CD14-positive monocyte (primary cell): ENCODE results near the gene KLHL13. TPM values are rescaled to one million over a fixed set of nuclear protein-coding genes. Genes with fewer than 3 reads are reported as not detected.

Experiments used
- DNase-seq, 3 donors: peaks; one replicate each; pipeline ENCODE4 v3.0.0-alpha.2; 2011 to 2022
- H2AFZ ChIP-seq: 2 replicates; pipeline ENCODE4 v1.6.0; 2012; ENCODE audit warnings: mild to moderate bottlenecking, low read depth, low read length, inconsistent platforms; ENCODE audit not compliant: insufficient read depth, poor library complexity, severe bottlenecking
- H3K27ac ChIP-seq, 2 donors: 1 replicate in 1 of 2; 2 replicates in 1 of 2; pipeline ENCODE4 v1.5.1; 2012 to 2013; ENCODE audit warnings: low read length in 2 of 2, control low read depth in 1 of 2, inconsistent platforms in 1 of 2, low read depth in 1 of 2, mild to moderate bottlenecking in 1 of 2
- H3K27me3 ChIP-seq, 2 donors: one replicate each; pipeline versions ENCODE4 v1.6.0 to v1.6.1; 2011 to 2013; ENCODE audit warnings: low read length in 2 of 2; ENCODE audit not compliant: control insufficient read depth in 2 of 2, insufficient read depth in 2 of 2
- H3K36me3 ChIP-seq, 2 donors: replicated peaks in 1 of 2; 1 replicate in 1 of 2; 2 replicates in 1 of 2; pipeline versions ENCODE4 v1.5.1 to v1.6.1; 2012 to 2013; ENCODE audit warnings: low read length in 2 of 2, control low read depth in 1 of 2, inconsistent platforms in 1 of 2, mild to moderate bottlenecking in 1 of 2; ENCODE audit not compliant: insufficient read depth in 2 of 2, control insufficient read depth in 1 of 2
- H3K4me1 ChIP-seq, 2 donors: 1 replicate in 1 of 2; 2 replicates in 1 of 2; pipeline versions ENCODE4 v1.5.1 to v1.6.1; 2012 to 2013; ENCODE audit warnings: low read length in 2 of 2, control low read depth in 1 of 2, inconsistent platforms in 1 of 2, mild to moderate bottlenecking in 1 of 2, moderate library complexity in 1 of 2; ENCODE audit not compliant: insufficient read depth in 2 of 2, control insufficient read depth in 1 of 2
- H3K4me2 ChIP-seq: replicated peaks from 2 replicates; pipeline ENCODE3; 2012; ENCODE audit warnings: low read length, moderate library complexity, mild to moderate bottlenecking; ENCODE audit not compliant: poor library complexity, severe bottlenecking; ENCODE audit errors: extremely low read depth
- H3K4me3 ChIP-seq, 3 experiments: fragments of 200-600 bp in 1 of 3; sonication (generic) in 1 of 3; replicated peaks in 1 of 3; 1 replicate in 2 of 3; 2 replicates in 1 of 3; pipeline ENCODE4 v1.5.1; 2011 to 2013; ENCODE audit warnings: low read length in 3 of 3, mild to moderate bottlenecking in 3 of 3, control low read depth in 2 of 3, low read depth in 2 of 3, inconsistent platforms in 1 of 3, moderate library complexity in 1 of 3
- H3K79me2 ChIP-seq: 2 replicates; pipeline ENCODE4 v1.6.0; 2012; ENCODE audit warnings: mild to moderate bottlenecking, control low read depth, inconsistent platforms, low read length, moderate library complexity; ENCODE audit not compliant: insufficient read depth
- H3K9ac ChIP-seq: 2 replicates; pipeline ENCODE4 v1.6.0; 2017; ENCODE audit warnings: low read length, mild to moderate bottlenecking; ENCODE audit not compliant: insufficient read depth, poor library complexity, severe bottlenecking
- H3K9me3 ChIP-seq, 2 donors: replicated peaks in 1 of 2; 1 replicate in 1 of 2; 2 replicates in 1 of 2; pipeline versions ENCODE4 v1.5.1 to v1.6.1; 2012 to 2013; ENCODE audit warnings: low read length in 2 of 2, control low read depth in 1 of 2; ENCODE audit not compliant: control insufficient read depth in 1 of 2, insufficient read depth in 1 of 2
- H4K20me1 ChIP-seq: 2 replicates; pipeline ENCODE4 v1.6.0; 2012; ENCODE audit warnings: mild to moderate bottlenecking, low read length, control low read depth, moderate library complexity; ENCODE audit not compliant: insufficient read depth
- H3K27ac Mint-ChIP-seq, 7 donors: one replicate each; pipeline ENCODE4 v1.8.0; 2020; ENCODE audit warnings: mild to moderate bottlenecking in 7 of 7, mixed read lengths in 7 of 7, moderate library complexity in 6 of 7, inconsistent platforms in 2 of 7
- H3K27me3 Mint-ChIP-seq, 3 donors: one replicate each; pipeline ENCODE4 v1.8.0; 2021 to 2022; ENCODE audit warnings: low read depth in 3 of 3, mild to moderate bottlenecking in 3 of 3, mixed read lengths in 3 of 3, moderate library complexity in 3 of 3, inconsistent platforms in 1 of 3
- H3K36me3 Mint-ChIP-seq, 2 donors: one replicate each; pipeline ENCODE4 v1.8.0; 2020; ENCODE audit warnings: mixed read lengths in 2 of 2, inconsistent platforms in 1 of 2, mild to moderate bottlenecking in 1 of 2
- H3K4me1 Mint-ChIP-seq: one replicate; pipeline ENCODE4 v1.8.0; 2020; ENCODE audit warnings: mild to moderate bottlenecking, mixed read lengths
- H3K4me3 Mint-ChIP-seq, 2 donors: one replicate each; pipeline ENCODE4 v1.8.0; 2020; ENCODE audit warnings: mild to moderate bottlenecking in 2 of 2, mixed read lengths in 2 of 2, moderate library complexity in 1 of 2
- H3K9me3 Mint-ChIP-seq, 7 donors: one replicate each; pipeline ENCODE4 v1.8.0; 2020 to 2022; ENCODE audit warnings: mixed read lengths in 7 of 7, mild to moderate bottlenecking in 6 of 7, moderate library complexity in 6 of 7, inconsistent platforms in 2 of 7
- WGBS: methylation state at CpG from one replicate; pipeline ENCODE4 v1.1.5; 2013; ENCODE audit warnings: missing lambda C conversion rate; ENCODE audit not compliant: insufficient coverage; 5-methylcytosine and 5-hydroxymethylcytosine counted together
- intact Hi-C, 2 donors: fragments of 100-400 bp; cut with micrococcal nuclease; formaldehyde crosslinking; loops; one replicate each; pipeline versions ENCODE4 v1.15.0 to v1.15.1; 2023
- polyA plus RNA-seq, 3 donors: library from polyadenylated mRNA; depleted of rRNA in 1 of 3; unstranded in 2 of 3; stranded (reverse) in 1 of 3; fragments of 300-500 nt in 2 of 3; fragments of >200 nt in 1 of 3; fragmentation: Illumina TruSeq in 2 of 3; gene quantifications; 1 replicate in 2 of 3; 2 replicates in 1 of 3; pipeline ENCODE4 v1.2.3, GENCODE V29; 2012 to 2021
- TF ChIP-seq, protein P1 (sequence below): fragments of 200-600 bp; IDR thresholded peaks from one replicate; pipeline ENCODE4 v1.8.0; 2022; ENCODE audit warnings: antibody characterized with exemption, mild to moderate bottlenecking

Gene KLHL13
- polyA plus RNA-seq, 3 donors: 0.05 to 0.41 (median 0.10) TPM

DNA sequence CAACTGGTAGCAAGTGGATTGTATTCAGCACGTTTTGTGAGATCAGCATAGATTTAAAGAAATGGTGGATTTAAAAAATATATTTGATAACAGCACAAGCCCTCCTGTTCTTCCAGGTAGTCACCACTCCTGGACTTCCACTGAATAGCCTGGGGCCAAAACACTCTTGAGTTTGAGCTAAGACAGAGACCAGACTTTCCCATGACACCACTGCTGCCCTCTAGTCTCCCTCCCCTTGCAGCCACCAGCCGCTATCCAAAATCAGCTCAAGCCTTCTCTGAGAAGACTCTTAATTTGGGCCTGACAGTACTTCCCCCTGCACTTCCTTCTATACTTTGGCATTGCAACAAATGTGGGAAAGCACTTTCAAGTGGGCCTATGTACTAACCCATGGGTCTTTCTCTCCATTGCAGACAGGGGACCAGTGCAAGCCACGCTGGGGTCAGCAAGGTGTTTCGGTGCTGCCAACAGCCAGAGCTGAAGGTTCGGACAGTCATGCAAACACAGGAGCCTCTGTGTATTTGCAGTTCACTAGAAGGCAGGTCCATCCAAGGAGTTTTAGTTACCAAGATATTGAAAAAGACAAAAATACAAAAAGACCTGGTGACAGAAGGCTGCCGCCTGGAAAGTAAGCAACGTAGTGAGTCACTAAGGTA, 40.5 kb upstream of the KLHL13 start:
- Histone ChIP-seq H4K20me1 (no peaks in the 10 kb centered on the region), H3K9ac (no peak overlapping the region), H3K4me2 (no peak overlapping the region), H3K27ac (no peak overlapping the region), H3K4me3 (no peak overlapping the region), H3K27me3 (no peaks in the 10 kb centered on the region), H3K4me1 (no peaks in the 10 kb centered on the region), H2AFZ (no peak overlapping the region), H3K79me2 (no peaks in the 10 kb centered on the region), H3K9me3 (no peaks in the 10 kb centered on the region), H3K36me3 (no peaks in the 10 kb centered on the region)
- intact Hi-C loops: no loop called here
- Mint-ChIP-seq H3K27ac (peak overlapping the region in 1 of 7 donors; percentile 43), H3K9me3 (no peaks in the 10 kb centered on the region), H3K4me1 (no peaks in the 10 kb centered on the region), H3K27me3 (peaks cover 0 to 4% (median 1%) of the 10 kb centered on the region in 3 donors), H3K36me3 (no peaks in the 10 kb centered on the region), H3K4me3 (no peak overlapping the region)
- no peak for DNase-seq
- TF ChIP-seq, protein P1, sequence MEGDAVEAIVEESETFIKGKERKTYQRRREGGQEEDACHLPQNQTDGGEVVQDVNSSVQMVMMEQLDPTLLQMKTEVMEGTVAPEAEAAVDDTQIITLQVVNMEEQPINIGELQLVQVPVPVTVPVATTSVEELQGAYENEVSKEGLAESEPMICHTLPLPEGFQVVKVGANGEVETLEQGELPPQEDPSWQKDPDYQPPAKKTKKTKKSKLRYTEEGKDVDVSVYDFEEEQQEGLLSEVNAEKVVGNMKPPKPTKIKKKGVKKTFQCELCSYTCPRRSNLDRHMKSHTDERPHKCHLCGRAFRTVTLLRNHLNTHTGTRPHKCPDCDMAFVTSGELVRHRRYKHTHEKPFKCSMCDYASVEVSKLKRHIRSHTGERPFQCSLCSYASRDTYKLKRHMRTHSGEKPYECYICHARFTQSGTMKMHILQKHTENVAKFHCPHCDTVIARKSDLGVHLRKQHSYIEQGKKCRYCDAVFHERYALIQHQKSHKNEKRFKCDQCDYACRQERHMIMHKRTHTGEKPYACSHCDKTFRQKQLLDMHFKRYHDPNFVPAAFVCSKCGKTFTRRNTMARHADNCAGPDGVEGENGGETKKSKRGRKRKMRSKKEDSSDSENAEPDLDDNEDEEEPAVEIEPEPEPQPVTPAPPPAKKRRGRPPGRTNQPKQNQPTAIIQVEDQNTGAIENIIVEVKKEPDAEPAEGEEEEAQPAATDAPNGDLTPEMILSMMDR: no peak
- WGBS: 86% methylated on average over 1 of the region's 7 CpGs

DNA sequence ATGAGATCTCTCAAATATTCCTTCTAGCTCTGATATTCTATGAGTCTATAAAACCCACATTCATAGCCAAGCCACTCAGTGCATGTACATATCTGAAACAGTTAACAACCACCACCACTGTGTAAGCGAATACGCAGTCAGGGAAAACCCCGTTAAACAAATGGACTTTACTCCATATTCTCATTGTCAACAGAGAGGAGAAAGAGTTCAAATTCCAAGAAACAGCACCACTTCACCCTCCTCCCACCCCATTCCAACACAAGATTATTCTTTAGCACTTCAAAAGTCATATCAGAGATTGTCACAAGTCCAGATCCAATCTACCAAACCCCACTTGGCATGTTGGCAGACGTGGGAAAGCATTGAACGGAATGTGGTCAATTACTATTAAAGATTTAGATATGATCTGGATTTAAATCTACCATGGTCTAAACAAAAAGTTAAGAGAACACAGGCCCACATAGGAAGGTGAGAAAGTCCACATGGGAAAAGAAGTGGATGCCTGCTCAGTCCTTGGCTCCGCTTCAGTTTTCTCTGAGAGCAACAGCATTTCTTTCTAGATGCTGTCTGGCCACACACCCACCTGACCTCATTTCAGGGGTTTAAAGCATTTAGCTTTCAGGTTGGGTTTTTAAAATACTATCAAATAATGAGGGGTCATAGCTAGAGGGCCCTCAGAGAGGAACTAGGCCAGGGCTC, 39.8 kb upstream of the KLHL13 start:
- Histone ChIP-seq H3K27ac (no peak overlapping the region), H3K9me3 (no peaks in the 10 kb centered on the region), H3K27me3 (no peaks in the 10 kb centered on the region), H4K20me1 (no peaks in the 10 kb centered on the region), H3K36me3 (no peaks in the 10 kb centered on the region), H3K9ac (no peak overlapping the region), H2AFZ (no peak overlapping the region), H3K4me3 (no peak overlapping the region), H3K79me2 (no peaks in the 10 kb centered on the region), H3K4me1 (no peaks in the 10 kb centered on the region), H3K4me2 (no peak overlapping the region)
- Mint-ChIP-seq H3K9me3 (no peaks in the 10 kb centered on the region), H3K4me3 (no peak overlapping the region), H3K36me3 (no peaks in the 10 kb centered on the region), H3K27ac (no peak overlapping the region), H3K27me3 (peaks cover 0 to 4% (median 1%) of the 10 kb centered on the region in 3 donors), H3K4me1 (no peaks in the 10 kb centered on the region)
- WGBS: no CpG with 5 or more reads among the region's 6 CpGs
- no peak for DNase-seq
- intact Hi-C loops: no loop called here
- TF ChIP-seq, protein P1: no peak
